NB4 (cell line): ENCODE data around the gene SETDB2.

ENCODE experiments used
- CTCF ChIP-seq: IDR thresholded peaks from one replicate; pipeline ENCODE4 v1.5.1; 2012; ENCODE audit warnings: low read depth, low read length
- MYC ChIP-seq: IDR thresholded peaks from 2 replicates; pipeline ENCODE4 v1.6.1; 2011; ENCODE audit warnings: low read depth, low read length
- POLR2A ChIP-seq: IDR thresholded peaks from 2 replicates; pipeline ENCODE4 v1.6.1; 2011; ENCODE audit warnings: mild to moderate bottlenecking; ENCODE audit not compliant: insufficient read length; ENCODE audit errors: extremely low read depth

- TF ChIP-seq CTCF (no peak), POLR2A (no peak), MYC (no peak)
These were observed 88.5 kb downstream of the SETDB2 start for GRCh38 chr13:49532593-49532992.
